Left ventricle myocardium inferior (tissue), 1 donor: ENCODE results near the gene TMEM240. TPM values are rescaled to one million over a fixed set of nuclear protein-coding genes. Genes with fewer than 3 reads are reported as not detected.
"Not testable (repeated sequence)": the region's sequence is repeated elsewhere in the genome, so short reads cannot be mapped to it uniquely, and the experiment has no call there.

Source experiments
- DNase-seq: peaks from one replicate; pipeline ENCODE4 v3.0.0-alpha.2; 2020
- H3K27ac ChIP-seq: fragments of 200-600 bp; replicated peaks from 2 replicates; pipeline ENCODE4 v1.8.0; 2021
- H3K27me3 ChIP-seq: fragments of 200-600 bp; 2 replicates; pipeline ENCODE4 v1.8.0; 2021; ENCODE audit warnings: low read depth
- H3K36me3 ChIP-seq: fragments of 200-600 bp; 2 replicates; pipeline ENCODE4 v1.8.0; 2021
- H3K4me1 ChIP-seq: fragments of 200-600 bp; 2 replicates; pipeline ENCODE4 v1.8.0; 2021
- H3K4me3 ChIP-seq: fragments of 200-600 bp; 2 replicates; pipeline ENCODE4 v1.8.0; 2021; ENCODE audit warnings: mild to moderate bottlenecking, moderate library complexity
- H3K9me3 ChIP-seq: fragments of 200-600 bp; replicated peaks from 2 replicates; pipeline ENCODE4 v1.8.0; 2021
- CTCF ChIP-seq: fragments of 200-600 bp; IDR thresholded peaks from 2 replicates; pipeline ENCODE4 v1.8.0; 2021; ENCODE audit warnings: antibody characterized with exemption, mild to moderate bottlenecking, borderline replicate concordance
- intact Hi-C: fragments of 100-400 bp; cut with micrococcal nuclease; formaldehyde crosslinking; loops from one replicate; pipeline ENCODE4 v1.11.0; 2022
- total RNA-seq: library from RNA; stranded (reverse); fragmentation: NEBNext Ultra II Directional; extraction: Animal tissue kit (Norgen Biotek cat#: 25700); gene quantifications from one replicate; pipeline ENCODE4 v1.2.1, GENCODE V29; 2021
- donor health status: DM: no; HTN: yes; CAD: no; lungs with severe emphysema.

Gene TMEM240
- total RNA-seq, 1 donor from 2014 or later: 7.2 TPM

DNA sequence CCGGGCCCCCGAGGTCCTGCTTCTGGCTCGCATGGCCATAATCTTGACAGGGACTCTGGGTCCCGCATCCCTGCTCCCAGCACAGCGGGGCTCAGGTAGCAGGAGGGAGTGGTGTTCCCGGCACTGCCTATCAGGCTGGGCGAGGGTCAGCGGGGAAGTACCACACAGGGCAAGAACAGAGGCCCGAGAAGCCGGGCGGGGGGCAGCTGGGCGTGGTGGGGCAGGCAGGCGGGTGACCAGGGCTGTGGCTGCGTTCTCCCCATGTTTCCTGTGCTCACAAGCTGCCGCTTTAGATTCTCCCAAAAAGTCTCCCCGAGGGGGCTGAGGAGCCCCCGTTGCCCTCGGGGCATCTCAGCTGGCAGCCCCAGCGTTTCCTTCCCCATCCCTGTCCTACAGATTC is 50.6 kb downstream of the TMEM240 start:
- DNase-seq: no peak
- intact Hi-C loops: no loop called here
- Histone ChIP-seq H3K27me3 (no peaks in the 10 kb centered on the region), H3K36me3 (peaks cover 91% of the 10 kb centered on the region), H3K4me3 (no peak overlapping the region), H3K27ac (no peak overlapping the region), H3K9me3 (peaks cover 19% of the 10 kb centered on the region), H3K4me1 (no peaks in the 10 kb centered on the region)
- TF ChIP-seq CTCF: no peak

DNA sequence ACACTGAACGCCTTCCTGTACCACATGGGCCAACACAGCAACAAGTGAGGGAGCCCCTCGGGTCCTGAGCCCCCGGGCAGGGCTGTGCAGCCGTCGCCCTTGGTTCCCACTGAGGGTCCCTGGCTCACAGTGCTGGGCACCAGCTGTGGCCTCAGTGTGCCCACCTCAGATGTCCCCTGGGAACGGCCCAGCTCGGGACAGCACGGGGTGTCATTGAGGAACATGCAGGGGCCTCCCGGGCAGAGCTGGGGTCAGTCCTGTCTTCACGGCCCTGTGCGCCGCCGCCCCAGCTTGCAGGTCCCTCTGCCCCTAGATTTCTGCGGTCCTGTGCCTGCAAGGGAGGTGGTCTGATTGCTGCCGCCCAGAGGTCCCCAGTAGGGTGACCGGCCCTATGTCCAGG is 51.2 kb downstream of the TMEM240 start:
- no peaks in the 10 kb centered on the region for H3K4me1 ChIP-seq
- no peak overlapping the region for H3K4me3 ChIP-seq
- peaks cover 19% of the 10 kb centered on the region for H3K9me3 ChIP-seq
- TF ChIP-seq CTCF: no peak
- intact Hi-C loops: no loop called here
- no peaks in the 10 kb centered on the region for H3K27me3 ChIP-seq
- peaks cover 93% of the 10 kb centered on the region for H3K36me3 ChIP-seq
- no peak for DNase-seq
- no peak overlapping the region for H3K27ac ChIP-seq

DNA sequence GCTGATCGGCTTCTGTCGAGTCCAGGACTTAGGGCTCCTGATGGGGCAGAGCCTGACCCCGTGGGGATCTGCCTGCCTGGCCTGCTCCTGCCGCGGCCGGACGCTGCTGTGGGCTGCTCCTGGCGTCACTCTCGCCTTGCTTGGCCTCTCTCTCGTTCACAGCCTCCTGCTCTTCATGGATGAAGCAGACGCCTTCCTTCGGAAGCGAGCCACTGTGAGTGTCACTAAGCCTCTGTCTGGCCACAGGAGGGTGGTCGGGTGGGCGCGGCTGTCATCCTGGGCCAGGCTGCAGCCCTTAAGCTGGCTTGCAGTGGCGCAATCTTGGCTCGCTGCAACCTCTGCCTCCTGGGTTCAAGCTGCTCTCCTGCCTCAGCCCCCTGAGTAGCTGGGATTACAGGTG is 52.7 kb downstream of the TMEM240 start:
- no peak overlapping the region for H3K4me3 ChIP-seq
- H3K9me3 ChIP-seq: peaks cover 7% of the 10 kb centered on the region
- intact Hi-C loops: no loop called here
- H3K36me3 ChIP-seq: peaks cover 93% of the 10 kb centered on the region
- TF ChIP-seq CTCF: no peak
- H3K4me1 ChIP-seq: no peaks in the 10 kb centered on the region
- no peaks in the 10 kb centered on the region for H3K27me3 ChIP-seq
- no peak for DNase-seq
- H3K27ac ChIP-seq: no peak overlapping the region

DNA sequence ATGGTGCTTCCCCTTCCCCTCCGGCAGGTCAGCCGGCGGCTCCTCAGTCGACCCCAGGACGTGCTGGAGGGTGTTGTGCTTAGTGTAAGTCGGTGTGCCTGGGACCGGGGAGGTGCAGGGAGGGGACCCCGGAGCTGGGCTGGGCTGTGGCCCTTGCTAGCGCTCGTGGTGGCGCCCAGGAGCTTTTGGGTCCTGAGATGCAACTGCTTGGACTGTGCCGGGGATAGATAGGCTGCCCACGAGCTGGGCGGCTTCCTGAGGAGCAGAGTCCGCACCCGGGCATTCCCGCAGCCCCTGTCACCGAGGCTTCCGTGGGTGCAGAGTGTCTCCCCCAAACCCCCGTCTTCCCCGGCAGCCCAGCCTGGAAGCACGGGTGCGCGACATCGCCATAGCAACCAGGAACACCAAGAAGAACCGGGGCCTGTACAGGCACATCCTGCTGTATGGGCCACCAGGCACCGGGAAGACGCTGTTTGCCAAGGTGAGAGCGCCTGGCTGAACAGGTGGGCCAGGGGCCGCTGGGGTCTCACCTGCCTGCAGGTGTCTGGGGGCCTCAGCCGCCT is 54.6 kb downstream of the TMEM240 start:
- H3K27ac ChIP-seq, DNase-seq, H3K4me1 ChIP-seq, H3K9me3 ChIP-seq, intact Hi-C loops, H3K4me3 ChIP-seq, H3K27me3 ChIP-seq: not testable (repeated sequence)
- H3K36me3 ChIP-seq: peaks cover 85% of the 10 kb centered on the region

GRCh38 chr1:1484976-1485750 is 55.3 kb downstream of the TMEM240 start:
- H3K4me3 ChIP-seq, H3K27ac ChIP-seq, intact Hi-C loops, DNase-seq, H3K27me3 ChIP-seq, H3K9me3 ChIP-seq, H3K4me1 ChIP-seq: not testable (repeated sequence)
- H3K36me3 ChIP-seq: peaks cover 83% of the 10 kb centered on the region

Other genes starting within 250 kb of the TMEM240 start
- gene ACAP3, start 232.7 kb downstream of the TMEM240 start, total RNA-seq: 49.7 TPM
- gene PUSL1, start 232.0 kb downstream of the TMEM240 start, total RNA-seq: 10.4 TPM
- gene INTS11, start 216.0 kb downstream of the TMEM240 start, total RNA-seq: 70.1 TPM
- gene CPTP, start 215.8 kb downstream of the TMEM240 start, total RNA-seq: 99.2 TPM
- 0.93 TPM for gene TAS1R3, start 209.3 kb downstream of the TMEM240 start, total RNA-seq
- 93.0 TPM for gene DVL1, start 191.2 kb downstream of the TMEM240 start, total RNA-seq
- 20.2 TPM for gene MXRA8, start 182.1 kb downstream of the TMEM240 start, total RNA-seq
- gene AURKAIP1, start 165.4 kb downstream of the TMEM240 start, total RNA-seq: 219 TPM
- gene CCNL2, start 141.3 kb downstream of the TMEM240 start, total RNA-seq: 46.1 TPM
- gene MRPL20, start 133.3 kb downstream of the TMEM240 start, total RNA-seq: 135 TPM
- gene ANKRD65, start 119.3 kb downstream of the TMEM240 start, total RNA-seq: 1.7 TPM
- 13.7 TPM for gene VWA1, start 104.9 kb downstream of the TMEM240 start, total RNA-seq
- 2.8 TPM for gene ATAD3C, start 90.9 kb downstream of the TMEM240 start, total RNA-seq
- 8.3 TPM for gene ATAD3B, start 68.9 kb downstream of the TMEM240 start, total RNA-seq
- 19.4 TPM for gene ATAD3A, start 28.5 kb downstream of the TMEM240 start, total RNA-seq
- gene SSU72, start 34.2 kb upstream of the TMEM240 start, total RNA-seq: 104 TPM
- gene FNDC10, start 59.5 kb upstream of the TMEM240 start, total RNA-seq: 3.6 TPM
- gene MIB2, start 74.9 kb upstream of the TMEM240 start, total RNA-seq: 129 TPM
- gene MMP23B, start 91.5 kb upstream of the TMEM240 start, total RNA-seq: 93.8 TPM
- gene CDK11B, start 118.4 kb upstream of the TMEM240 start, total RNA-seq: 24.3 TPM
- gene SLC35E2B, start 152.2 kb upstream of the TMEM240 start, total RNA-seq: 20.2 TPM
- gene CDK11A, start 183.7 kb upstream of the TMEM240 start, total RNA-seq: 21.7 TPM
- gene NADK, start 237.8 kb upstream of the TMEM240 start, total RNA-seq: 25.3 TPM